Measurements from ENCODE around the gene NR1I3. TPM values are rescaled to one million over a fixed set of nuclear protein-coding genes. Genes with fewer than 3 reads are reported as not detected.
A peak's percentile ranks its signal among the peaks of the same experiment; 100 is the strongest.

NR1I3 gene
- total and polyA plus RNA-seq, 2 of the 13 experiments (the other 11 are each of a cell fraction or from before 2014, with no cell fraction given) = 0.62 to 0.95 TPM

DNA sequence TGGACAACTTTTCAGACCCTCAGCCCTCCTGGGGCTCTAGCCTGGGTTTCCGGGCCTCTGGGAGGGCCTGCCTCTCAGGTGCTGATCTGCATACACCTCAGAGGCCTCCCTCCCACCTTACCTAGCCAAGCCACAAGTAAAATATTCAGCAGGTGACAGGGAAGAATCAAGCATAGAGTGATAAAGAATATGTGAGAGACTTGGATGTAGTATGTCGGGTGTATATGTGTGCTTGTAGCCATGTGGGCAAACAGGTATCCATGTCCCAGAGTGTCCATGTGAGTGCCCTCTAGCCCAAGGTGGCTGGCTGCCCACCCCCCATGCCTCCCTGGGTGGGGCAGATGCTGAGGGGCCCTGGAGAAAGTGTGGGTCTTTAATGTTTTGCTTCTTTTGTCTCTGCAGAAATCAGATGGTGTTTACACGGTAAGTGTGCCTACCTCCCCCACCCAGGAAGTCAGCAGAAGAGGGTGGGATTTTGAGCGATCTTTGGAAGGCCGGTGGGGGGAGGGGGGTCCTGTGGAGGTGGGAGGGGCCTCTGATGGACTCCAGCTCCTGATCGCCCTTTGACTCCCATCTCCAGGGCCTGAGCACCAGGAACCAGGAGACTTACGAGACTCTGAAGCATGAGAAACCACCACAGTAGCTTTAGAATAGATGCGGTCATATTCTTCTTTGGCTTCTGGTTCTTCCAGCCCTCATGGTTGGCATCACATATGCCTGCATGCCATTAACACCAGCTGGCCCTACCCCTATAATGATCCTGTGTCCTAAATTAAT, 19.5 kb downstream of the NR1I3 start (continued):
- TF ChIP-seq ZBTB7B (CRISPR knock-in tag; IDR thresholded peaks at IDR 0.05) (peak; percentile 90), ZNF883 (CRISPR knock-in tag; IDR thresholded peaks at IDR 0.05; ENCODE audit: not compliant biosample characterization) (no peak), KLF16 (CRISPR knock-in tag; IDR thresholded peaks at IDR 0.05) (peak in 1 of 2 experiments; percentile 8; a peak in 1 of 4 replicates), ZNF383 (CRISPR knock-in tag; IDR thresholded peaks at IDR 0.05; ENCODE audit: borderline replicate concordance) (no peak), BRF2 (CRISPR knock-in tag; IDR thresholded peaks at IDR 0.05) (no peak), RFX5 (IDR thresholded peaks at IDR 0.05; ENCODE audit: low read depth, low read length) (no peak), IKZF5 (CRISPR knock-in tag; IDR thresholded peaks at IDR 0.05) (peak; percentile 59; the same call in 1 of the 2 replicates), ZNF549 (CRISPR knock-in tag; IDR thresholded peaks at IDR 0.05) (no peak), ZNF772 (CRISPR knock-in tag; IDR thresholded peaks at IDR 0.05) (no peak; the same call in 1 of the 2 replicates), ZNF230 (CRISPR knock-in tag; IDR thresholded peaks at IDR 0.05) (0 out of 2 replicates have a peak, but pooled peaks have one; percentile 49), CAMTA2 (CRISPR knock-in tag; IDR thresholded peaks at IDR 0.05; ENCODE audit: borderline replicate concordance) (no peak), ZMAT3 (CRISPR knock-in tag; conservative IDR thresholded peaks at IDR 0.05) (no peak), HDAC2 (CRISPR knock-in tag; IDR thresholded peaks at IDR 0.05) (peak; percentile 85; the same call in 1 of the 2 replicates), HOXA5 (CRISPR knock-in tag; IDR thresholded peaks at IDR 0.05) (no peak), GABPB1 (CRISPR knock-in tag; IDR thresholded peaks at IDR 0.05) (peak; percentile 55), ZNF101 (CRISPR knock-in tag; IDR thresholded peaks at IDR 0.05; ENCODE audit: borderline replicate concordance, low read depth) (no peak), POGK (CRISPR knock-in tag; conservative IDR thresholded peaks at IDR 0.05) (peak; percentile 64; the same call in 1 of the 2 replicates), ZNF746 (CRISPR knock-in tag; IDR thresholded peaks at IDR 0.05) (peak; percentile 82), MAFG (CRISPR knock-in tag; IDR thresholded peaks at IDR 0.05) (no peak), ZIK1 (CRISPR knock-in tag; IDR thresholded peaks at IDR 0.05; ENCODE audit: borderline replicate concordance, low read depth) (0 out of 2 replicates have a peak, but pooled peaks have one; percentile 77), ZNF510 (CRISPR knock-in tag; IDR thresholded peaks at IDR 0.05; ENCODE audit: low read depth) (no peak), BCL6 (CRISPR knock-in tag; IDR thresholded peaks at IDR 0.05) (peak; percentile 54; the same call in 1 of the 2 replicates), RXRB (CRISPR knock-in tag; IDR thresholded peaks at IDR 0.05; ENCODE audit: borderline replicate concordance) (peak; percentile 87)
- TF ChIP-seq, protein P1, sequence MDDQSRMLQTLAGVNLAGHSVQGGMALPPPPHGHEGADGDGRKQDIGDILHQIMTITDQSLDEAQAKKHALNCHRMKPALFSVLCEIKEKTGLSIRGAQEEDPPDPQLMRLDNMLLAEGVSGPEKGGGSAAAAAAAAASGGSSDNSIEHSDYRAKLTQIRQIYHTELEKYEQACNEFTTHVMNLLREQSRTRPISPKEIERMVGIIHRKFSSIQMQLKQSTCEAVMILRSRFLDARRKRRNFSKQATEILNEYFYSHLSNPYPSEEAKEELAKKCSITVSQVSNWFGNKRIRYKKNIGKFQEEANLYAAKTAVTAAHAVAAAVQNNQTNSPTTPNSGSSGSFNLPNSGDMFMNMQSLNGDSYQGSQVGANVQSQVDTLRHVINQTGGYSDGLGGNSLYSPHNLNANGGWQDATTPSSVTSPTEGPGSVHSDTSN (CRISPR knock-in tag; IDR thresholded peaks at IDR 0.05; ENCODE audit: borderline replicate concordance) = no peak
